ENCODE data around the gene THUMPD3. TPM values are rescaled to one million over a fixed set of nuclear protein-coding genes. Genes with fewer than 3 reads are reported as not detected.

THUMPD3 gene
- total and polyA plus RNA-seq, 2 of the 4 experiments (the other 2 are of a cell fraction), result 28.2 to 43.9 TPM

DNA sequence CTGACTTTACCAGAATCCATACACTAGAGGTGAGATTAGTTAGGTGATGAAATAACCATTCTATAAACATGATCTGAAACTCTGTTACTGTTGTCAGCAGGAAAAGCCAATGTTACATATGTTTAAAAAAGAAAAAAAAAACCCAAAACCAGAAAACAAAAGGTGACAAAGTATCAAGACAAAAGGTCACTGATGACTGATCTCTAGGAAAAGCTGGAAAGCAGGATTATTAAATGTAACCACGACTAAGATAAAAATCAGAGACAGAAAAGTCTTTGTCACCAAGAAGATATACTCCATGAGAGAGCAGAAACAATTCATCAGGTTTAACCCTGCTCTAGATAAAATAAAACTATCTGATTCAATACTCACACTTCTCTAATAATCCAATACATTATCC lies 29.2 kb downstream of the THUMPD3 start:
- POLR2A ChIA-PET (ENCODE audit: unreplicated experiment), result no interaction called here
- H3K18ac ChIP-seq (ENCODE audit: low read depth, low read length), result no peak overlapping the region
- H3K4me2 ChIP-seq (ENCODE audit: low read depth, low read length), result no peak overlapping the region

More for the DNA sequence above, 29.2 kb downstream of the THUMPD3 start:
- Histone ChIP-seq H3K9ac (ENCODE audit: low read depth, low read length) (no peak overlapping the region), H3K4ac (ENCODE audit: low read depth, low read length) (no peak overlapping the region), H3K23ac (ENCODE audit: low read depth, low read length) (no peak overlapping the region), H2AK9ac (replicated peaks; ENCODE audit: low read depth, low read length, poor library complexity) (no peak overlapping the region), H3K9me3 (ENCODE audit: control insufficient read depth, insufficient read depth, low read length) (no peaks in the 10 kb centered on the region), H4K5ac (ENCODE audit: low read depth, low read length) (no peak overlapping the region), H3K36me3 (ENCODE audit: control insufficient read depth, insufficient read depth, low read length) (peaks cover 44% of the 10 kb centered on the region), H2AK5ac (ENCODE audit: low read depth, low read length) (no peak overlapping the region), H3K14ac (replicated peaks; ENCODE audit: low read depth, low read length) (no peak overlapping the region), H3K79me1 (ENCODE audit: low read depth in 1 of 2, low read length in 2 of 2) (peaks cover 15 to 52% of the 10 kb centered on the region in 2 experiments), H3K9me1 (ENCODE audit: insufficient read depth, low read length) (no peaks in the 10 kb centered on the region), H2BK5ac (ENCODE audit: low read depth, low read length, poor library complexity, severe bottlenecking) (no peak overlapping the region), H3K4me3 (ENCODE audit: insufficient read depth, low read depth, low read length) (no peak overlapping the region), H3K27ac (ENCODE audit: insufficient read depth, low read length) (no peak overlapping the region), H2BK120ac (ENCODE audit: low read depth, low read length) (no peak overlapping the region), H2BK20ac (ENCODE audit: low read depth, low read length) (no peak overlapping the region), H3K27me3 (ENCODE audit: control insufficient read depth, insufficient read depth, low read length) (no peaks in the 10 kb centered on the region), H4K20me1 (ENCODE audit: insufficient read depth, low read length) (peaks cover 77% of the 10 kb centered on the region), H2AFZ (replicated peaks; ENCODE audit: low read length, poor library complexity) (no peak overlapping the region), H4K91ac (ENCODE audit: insufficient read depth, low read depth, low read length) (no peak overlapping the region), H3K56ac (ENCODE audit: extremely low read depth, insufficient read depth, low read length) (no peak overlapping the region), H4K8ac (ENCODE audit: low read depth in 2 of 2, low read length in 2 of 2) (no peak overlapping the region), H3K4me1 (ENCODE audit: control insufficient read depth, insufficient read depth, low read length) (peaks cover 2% of the 10 kb centered on the region; the same call in 1 of the 2 replicates), H2BK15ac (ENCODE audit: low read depth, low read length) (no peak overlapping the region)
- WGBS, 2 experiments (ENCODE audit: extremely low coverage in 2 of 2, insufficient read length in 1 of 2), result no CpG with 5 or more reads among the region's 1 CpG
- CTCF ChIA-PET, result no interaction called here
- DNase-seq (no peak), ATAC-seq (ENCODE audit: low read depth) (no peak)
- intact Hi-C loops (cut with micrococcal nuclease), result no loop called here
- in situ Hi-C loops (cut with MboI; ENCODE audit: low sequenced_read_pairs), result no loop called here
- BruUV-seq (replicated peaks), result no TSS peak
- dilution Hi-C loops (cut with HindIII; ENCODE audit: low sequenced_read_pairs, unreplicated experiment), result no loop called here
- no peak for TF ChIP-seq BHLHE40 (IDR thresholded peaks at IDR 0.05; ENCODE audit: low read depth, low read length)
- TF ChIP-seq RAD21 (IDR thresholded peaks at IDR 0.05; ENCODE audit: low read length), result no peak
- TF ChIP-seq POLR2A (IDR thresholded peaks at IDR 0.05; ENCODE audit: low read depth, low read length), result no peak
- no peak for TF ChIP-seq CHD1 (IDR thresholded peaks at IDR 0.05; ENCODE audit: low read depth, low read length)
- TF ChIP-seq NFE2L2 (IDR thresholded peaks at IDR 0.05; ENCODE audit: low read depth, low read length), result no peak
- TF ChIP-seq USF2 (IDR thresholded peaks at IDR 0.05; ENCODE audit: low read depth, low read length), result no peak
- no peak for TF ChIP-seq MAFK (IDR thresholded peaks at IDR 0.05; ENCODE audit: low read depth, low read length)
- no peak for TF ChIP-seq FOS (IDR thresholded peaks at IDR 0.05; ENCODE audit: low read depth, low read length)
- no peak for TF ChIP-seq MAZ (IDR thresholded peaks at IDR 0.05; ENCODE audit: borderline replicate concordance, low read depth, low read length)

Data from IMR-90 (cell line).